Tibial nerve (tissue), 4 donors: ENCODE data around the gene CDC20. TPM values are rescaled to one million over a fixed set of nuclear protein-coding genes. Genes with fewer than 3 reads are reported as not detected.
A peak's percentile ranks its signal among the peaks of the same experiment; 100 is the strongest.

Source experiments
- DNase-seq, 2 donors: peaks; one replicate each; pipeline ENCODE4 v3.0.0-alpha.2; 2019; ENCODE audit warnings: low spot score in 2 of 2
- H3K27ac ChIP-seq, 4 donors: fragments of 200-600 bp; sonication (generic) in 3 of 4; one replicate each; pipeline ENCODE4 v1.5.1; 2017 to 2019; ENCODE audit warnings: mild to moderate bottlenecking in 1 of 4
- H3K27me3 ChIP-seq, 2 donors: fragments of 200-600 bp; sonication (generic) in 1 of 2; one replicate each; pipeline versions ENCODE4 v1.5.1 to v1.6.0; 2017 to 2019
- H3K36me3 ChIP-seq, 3 donors: fragments of 200-600 bp; sonication (generic); one replicate each; pipeline ENCODE4 v1.5.1; 2018 to 2019
- H3K4me1 ChIP-seq, 4 donors: fragments of 200-600 bp; sonication (generic) in 3 of 4; one replicate each; pipeline ENCODE4 v1.5.1; 2017 to 2019
- H3K4me3 ChIP-seq, 4 donors: fragments of 200-600 bp; sonication (generic) in 3 of 4; one replicate each; pipeline ENCODE4 v1.5.1; 2017 to 2019; ENCODE audit warnings: mild to moderate bottlenecking in 1 of 4, moderate library complexity in 1 of 4
- H3K9me3 ChIP-seq, 4 donors: fragments of 200-600 bp; sonication (generic) in 3 of 4; one replicate each; pipeline ENCODE4 v1.5.1; 2017 to 2019
- EP300 ChIP-seq, 2 donors: sonication (generic); formaldehyde crosslinking; IDR thresholded peaks; one replicate each; pipeline ENCODE4 v1.6.1; 2017; ENCODE audit warnings: antibody characterized with exemption in 2 of 2, mild to moderate bottlenecking in 1 of 2
- POLR2A ChIP-seq, 2 donors: fragments of 450-650 bp; IDR thresholded peaks; one replicate each; pipeline ENCODE4 v1.6.1; 2017; ENCODE audit warnings: antibody characterized with exemption in 2 of 2, mild to moderate bottlenecking in 2 of 2, moderate library complexity in 2 of 2
- WGBS, 2 donors: methylation state at CpG; one replicate each; pipeline ENCODE4 v1.1.5; 2018; 5-methylcytosine and 5-hydroxymethylcytosine counted together
- total RNA-seq, 4 donors: library from RNA; depleted of rRNA; stranded (reverse); fragments of >200 nt; gene quantifications; one replicate each; pipeline ENCODE4 v1.1.0, GENCODE V29; 2016
- TF ChIP-seq, protein P1 (sequence below), 5 experiments: fragments of 200-600 bp in 3 of 5; fragments of 450-650 bp in 2 of 5; sonication (generic) in 3 of 5; IDR thresholded peaks; one replicate each; pipeline ENCODE4 v1.5.1; 2016 to 2019; ENCODE audit warnings: antibody characterized with exemption in 5 of 5, mild to moderate bottlenecking in 3 of 5, moderate library complexity in 2 of 5

The CDC20 gene
- total RNA-seq, 4 donors from 2014 or later: 0.42 to 3.5 (median 1.5) TPM

DNA sequence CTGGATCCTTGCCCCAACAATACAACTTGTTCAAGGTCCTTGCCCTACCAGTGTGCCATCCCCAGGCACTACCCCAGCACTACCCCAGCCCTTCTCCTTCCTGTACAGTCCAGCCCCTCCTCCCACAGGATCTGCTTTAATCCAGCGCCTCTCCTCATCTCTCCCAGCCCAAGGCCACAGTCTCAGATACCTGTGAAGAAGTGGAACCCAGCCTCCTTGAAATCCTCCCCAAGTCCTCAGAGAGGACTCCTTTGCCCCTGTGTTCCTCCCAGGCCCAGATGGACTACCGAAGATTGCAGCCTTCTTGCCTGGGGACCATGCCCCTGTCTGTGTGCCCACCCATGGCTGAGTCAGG, 6.5 kb upstream of the CDC20 start:
- Histone ChIP-seq H3K9me3 (no peaks in the 10 kb centered on the region), H3K27ac (peak overlapping the region in 1 of 4 donors; percentile 22), H3K4me1 (peaks cover 0 to 21% (median 0%) of the 10 kb centered on the region in 4 donors), H3K36me3 (no peaks in the 10 kb centered on the region), H3K4me3 (no peak overlapping the region), H3K27me3 (no peaks in the 10 kb centered on the region)
- DNase-seq: no peak
- TF ChIP-seq EP300 (IDR thresholded peaks at IDR 0.05) (no peak), POLR2A (IDR thresholded peaks at IDR 0.05) (no peak)
- TF ChIP-seq, protein P1, sequence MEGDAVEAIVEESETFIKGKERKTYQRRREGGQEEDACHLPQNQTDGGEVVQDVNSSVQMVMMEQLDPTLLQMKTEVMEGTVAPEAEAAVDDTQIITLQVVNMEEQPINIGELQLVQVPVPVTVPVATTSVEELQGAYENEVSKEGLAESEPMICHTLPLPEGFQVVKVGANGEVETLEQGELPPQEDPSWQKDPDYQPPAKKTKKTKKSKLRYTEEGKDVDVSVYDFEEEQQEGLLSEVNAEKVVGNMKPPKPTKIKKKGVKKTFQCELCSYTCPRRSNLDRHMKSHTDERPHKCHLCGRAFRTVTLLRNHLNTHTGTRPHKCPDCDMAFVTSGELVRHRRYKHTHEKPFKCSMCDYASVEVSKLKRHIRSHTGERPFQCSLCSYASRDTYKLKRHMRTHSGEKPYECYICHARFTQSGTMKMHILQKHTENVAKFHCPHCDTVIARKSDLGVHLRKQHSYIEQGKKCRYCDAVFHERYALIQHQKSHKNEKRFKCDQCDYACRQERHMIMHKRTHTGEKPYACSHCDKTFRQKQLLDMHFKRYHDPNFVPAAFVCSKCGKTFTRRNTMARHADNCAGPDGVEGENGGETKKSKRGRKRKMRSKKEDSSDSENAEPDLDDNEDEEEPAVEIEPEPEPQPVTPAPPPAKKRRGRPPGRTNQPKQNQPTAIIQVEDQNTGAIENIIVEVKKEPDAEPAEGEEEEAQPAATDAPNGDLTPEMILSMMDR (IDR thresholded peaks at IDR 0.05): no peak
- WGBS, 2 donors: 79 to 93% methylated on average over 2 of the region's 2 CpGs

DNA sequence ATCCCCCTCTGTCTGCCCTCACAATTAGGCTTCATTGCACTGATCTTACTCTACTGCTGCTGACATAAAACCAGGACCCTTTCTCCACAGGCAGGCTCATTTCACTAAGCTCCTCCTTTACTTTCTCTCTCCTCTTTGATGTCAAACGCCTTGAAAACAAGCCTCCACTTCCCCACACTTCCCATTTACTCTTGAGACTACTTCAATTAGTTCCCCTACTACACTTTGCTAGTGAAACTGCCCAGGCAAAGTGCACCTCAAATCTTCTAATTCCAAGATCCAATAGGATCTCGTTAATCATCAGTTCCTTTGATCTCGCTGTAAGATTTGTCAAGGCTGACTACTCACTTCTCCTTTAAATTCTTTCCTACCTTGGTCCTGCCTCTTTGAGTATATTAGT, 5.9 kb upstream of the CDC20 start:
- WGBS, 2 donors: 48 to 54% methylated on average over 3 of the region's 3 CpGs
- TF ChIP-seq POLR2A (IDR thresholded peaks at IDR 0.05) (no peak), EP300 (IDR thresholded peaks at IDR 0.05) (no peak)
- TF ChIP-seq, protein P1 (IDR thresholded peaks at IDR 0.05): no peak
- Histone ChIP-seq H3K9me3 (no peaks in the 10 kb centered on the region), H3K4me1 (peaks cover 0 to 24% (median 0%) of the 10 kb centered on the region in 4 donors), H3K36me3 (no peaks in the 10 kb centered on the region), H3K27me3 (no peaks in the 10 kb centered on the region), H3K27ac (no peak overlapping the region), H3K4me3 (no peak overlapping the region)
- DNase-seq: no peak

- no peaks in the 10 kb centered on the region for H3K27me3 ChIP-seq
- H3K27ac ChIP-seq: no peak overlapping the region
- H3K36me3 ChIP-seq: no peaks in the 10 kb centered on the region
- TF ChIP-seq POLR2A (IDR thresholded peaks at IDR 0.05): no peak
- TF ChIP-seq EP300 (IDR thresholded peaks at IDR 0.05): no peak
- TF ChIP-seq, protein P1 (IDR thresholded peaks at IDR 0.05): no peak
- no peak overlapping the region for H3K4me3 ChIP-seq
- 74 to 77% methylated on average over 2 of the region's 2 CpGs for WGBS, 2 donors
- DNase-seq: no peak
- H3K9me3 ChIP-seq: no peaks in the 10 kb centered on the region
- peaks cover 0 to 23% (median 2%) of the 10 kb centered on the region in 4 donors for H3K4me1 ChIP-seq
Observed at GRCh38 chr1:43354471-43354870, 4.3 kb upstream of the CDC20 start.

DNA sequence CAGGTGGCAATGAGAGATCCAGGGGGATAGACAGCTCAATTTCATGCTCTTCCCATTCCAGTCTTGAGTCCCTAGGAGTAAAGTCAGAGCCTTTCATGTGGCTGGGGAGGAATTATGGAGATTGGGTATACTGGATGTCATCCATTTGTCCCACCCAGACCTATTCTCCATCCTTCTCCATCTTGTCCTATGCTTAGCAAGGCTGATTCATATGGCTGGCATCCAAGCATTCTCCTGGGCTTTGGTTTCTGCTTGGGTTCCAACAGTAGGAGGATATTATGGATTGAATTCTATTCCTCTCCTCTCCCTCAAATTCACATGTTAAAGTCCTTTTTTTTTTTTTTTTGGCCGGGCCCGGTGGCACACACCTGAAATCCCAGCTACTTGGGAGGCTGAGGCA, 3.8 kb upstream of the CDC20 start:
- Histone ChIP-seq H3K36me3 (no peaks in the 10 kb centered on the region), H3K4me1 (peaks cover 0 to 22% (median 2%) of the 10 kb centered on the region in 4 donors), H3K9me3 (no peaks in the 10 kb centered on the region), H3K4me3 (no peak overlapping the region), H3K27me3 (no peaks in the 10 kb centered on the region), H3K27ac (no peak overlapping the region)
- no peak for TF ChIP-seq POLR2A (IDR thresholded peaks at IDR 0.05)
- TF ChIP-seq, protein P1 (IDR thresholded peaks at IDR 0.05): no peak
- DNase-seq: no peak
- WGBS, 2 donors: 96 to 99% methylated on average over 2 of the region's 2 CpGs

DNA sequence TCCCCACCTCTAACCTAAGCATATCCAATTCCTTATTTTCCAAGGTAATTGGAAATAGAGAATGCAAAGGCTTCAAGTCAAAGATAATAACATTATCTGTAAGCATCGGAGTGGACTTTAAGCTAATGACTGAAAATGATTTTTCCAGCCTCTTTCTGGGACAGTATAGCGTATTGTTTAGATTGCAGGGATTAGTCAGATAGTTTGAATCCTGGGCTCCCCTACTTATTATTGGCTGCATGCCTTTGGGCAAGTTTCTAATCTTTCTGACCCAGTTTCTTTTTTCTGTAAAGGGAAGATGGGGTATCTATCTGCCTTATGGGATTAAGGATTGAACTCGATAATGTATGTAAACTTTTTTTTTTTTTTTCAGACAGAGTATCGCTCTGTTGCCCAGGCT, 1.5 kb upstream of the CDC20 start:
- Histone ChIP-seq H3K27ac (no peak overlapping the region), H3K4me1 (peaks cover 0 to 18% (median 2%) of the 10 kb centered on the region in 4 donors), H3K9me3 (no peaks in the 10 kb centered on the region), H3K36me3 (peaks cover 0 to 21% (median 0%) of the 10 kb centered on the region in 3 donors), H3K4me3 (no peak overlapping the region), H3K27me3 (no peaks in the 10 kb centered on the region)
- DNase-seq: no peak
- TF ChIP-seq, protein P1 (IDR thresholded peaks at IDR 0.05): no peak
- TF ChIP-seq POLR2A (IDR thresholded peaks at IDR 0.05): no peak
- no peak for TF ChIP-seq EP300 (IDR thresholded peaks at IDR 0.05)
- 89 to 96% methylated on average over 4 of the region's 4 CpGs for WGBS, 2 donors
